A673 (cell line): ENCODE measurements around the gene NADK2. TPM values are rescaled to one million over a fixed set of nuclear protein-coding genes. Genes with fewer than 3 reads are reported as not detected.

ENCODE experiments used
- BruUV-seq: library from RNA; stranded (reverse); fragments of 400-500 nt; replicated peaks from 2 replicates; lab custom pipeline; 2021; lab: Mats Ljungman, UMichigan
- CTCF ChIA-PET: fragments of 300-600 bp; sonication (Branson Sonifier 250); formaldehyde crosslinking; loops from one replicate; lab custom pipeline; 2022; ENCODE audit warnings: antibody characterized with exemption; lab: Charles Lee
- POLR2A ChIA-PET: fragments of 300-600 bp; sonication (Branson Sonifier 250); formaldehyde crosslinking; loops from one replicate; lab custom pipeline; 2022; ENCODE audit warnings: antibody characterized with exemption; ENCODE audit not compliant: low non-redundant PET; lab: Charles Lee
- DNase-seq: peaks from one replicate; pipeline ENCODE4 v3.0.0-alpha.2; 2015; ENCODE audit warnings: low spot score
- H3K27ac ChIP-seq: fragments of 200-600 bp; sonication (generic); 2 replicates; pipeline ENCODE4 v1.5.1; 2016; ENCODE audit warnings: mixed run types, low read depth, mild to moderate bottlenecking, mixed read lengths, antibody characterized with exemption, low read length; ENCODE audit not compliant: poor library complexity, severe bottlenecking
- H3K27me3 ChIP-seq: fragments of 200-600 bp; sonication (generic); replicated peaks from 2 replicates; pipeline ENCODE4 v1.6.1; 2017; ENCODE audit warnings: mixed run types, low read depth, mild to moderate bottlenecking, mixed read lengths, antibody characterized with exemption, low read length; ENCODE audit not compliant: insufficient read depth, poor library complexity
- H3K36me3 ChIP-seq: fragments of 200-600 bp; sonication (generic); 2 replicates; pipeline ENCODE4 v1.6.1; 2016; ENCODE audit warnings: mixed run types, mild to moderate bottlenecking, mixed read lengths, antibody characterized with exemption, low read length; ENCODE audit not compliant: insufficient read depth, poor library complexity, severe bottlenecking
- H3K4me1 ChIP-seq: fragments of 200-600 bp; sonication (generic); 2 replicates; pipeline ENCODE4 v1.6.1; 2017; ENCODE audit warnings: mixed run types, mild to moderate bottlenecking, mixed read lengths, antibody characterized with exemption, low read length; ENCODE audit not compliant: insufficient read depth, poor library complexity, severe bottlenecking
- H3K4me3 ChIP-seq: fragments of 200-600 bp; sonication (generic); 2 replicates; pipeline ENCODE4 v1.5.1; 2016; ENCODE audit warnings: low read depth, mixed run types, mild to moderate bottlenecking, mixed read lengths, low read length; ENCODE audit not compliant: poor library complexity, severe bottlenecking
- H3K9me3 ChIP-seq: fragments of 200-600 bp; sonication (generic); 2 replicates; pipeline ENCODE4 v1.6.1; 2016; ENCODE audit warnings: mixed run types, low read depth, mild to moderate bottlenecking, mixed read lengths, antibody characterized with exemption, low read length; ENCODE audit not compliant: poor library complexity, severe bottlenecking
- EZH2 ChIP-seq: fragments of 200-600 bp; sonication (generic); IDR thresholded peaks from 2 replicates; pipeline ENCODE4 v1.6.1; 2017; ENCODE audit warnings: borderline replicate concordance, low read depth, mild to moderate bottlenecking, mixed read lengths, antibody characterized with exemption, low read length; ENCODE audit not compliant: poor library complexity, severe bottlenecking
- intact Hi-C: fragments of 100-400 bp; cut with micrococcal nuclease; formaldehyde crosslinking; loops from one replicate; pipeline ENCODE4 v1.10.0; 2022; ENCODE audit not compliant: unreplicated experiment
- total RNA-seq: library from RNA; stranded (reverse); gene quantifications from 2 replicates; pipeline ENCODE4 v1.2.3, GENCODE V29; 2021
- TF ChIP-seq, protein P1 (sequence below): fragments of 300-800, 200-600 bp; sonication (generic); conservative IDR thresholded peaks from 2 replicates; pipeline ENCODE4 v1.5.1; 2017; ENCODE audit warnings: low read depth, mild to moderate bottlenecking, antibody characterized with exemption, low read length, moderate library complexity, mixed read lengths

The NADK2 gene
- total RNA-seq, 1 experiment from 2014 or later = 31.6 TPM

DNA sequence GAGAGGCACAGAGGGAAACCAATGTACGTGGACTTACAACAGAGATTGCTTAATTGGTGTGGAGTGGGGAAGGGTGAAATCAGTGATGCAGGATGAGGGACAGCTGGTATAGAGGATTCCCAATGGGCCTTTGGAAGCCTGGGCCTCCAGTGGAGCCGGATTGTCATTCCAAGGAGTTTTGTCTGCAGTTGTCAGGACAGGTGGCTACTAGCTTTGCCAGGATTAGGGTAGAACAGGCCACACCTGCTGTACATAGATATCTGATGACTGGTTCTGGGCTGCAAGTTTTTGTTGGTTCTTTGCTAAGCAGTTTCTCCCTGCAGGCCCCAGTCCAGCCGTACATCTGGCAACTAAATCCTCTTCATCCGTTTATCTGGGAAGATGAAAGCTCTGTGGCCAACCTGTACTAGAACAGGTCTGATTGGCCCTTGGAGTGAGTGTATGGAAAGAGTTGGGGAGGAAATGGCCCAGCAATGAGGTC is 85.6 kb downstream of the NADK2 start:
- H3K36me3 ChIP-seq = peaks cover 69% of the 10 kb centered on the region
- TF ChIP-seq, protein P1, sequence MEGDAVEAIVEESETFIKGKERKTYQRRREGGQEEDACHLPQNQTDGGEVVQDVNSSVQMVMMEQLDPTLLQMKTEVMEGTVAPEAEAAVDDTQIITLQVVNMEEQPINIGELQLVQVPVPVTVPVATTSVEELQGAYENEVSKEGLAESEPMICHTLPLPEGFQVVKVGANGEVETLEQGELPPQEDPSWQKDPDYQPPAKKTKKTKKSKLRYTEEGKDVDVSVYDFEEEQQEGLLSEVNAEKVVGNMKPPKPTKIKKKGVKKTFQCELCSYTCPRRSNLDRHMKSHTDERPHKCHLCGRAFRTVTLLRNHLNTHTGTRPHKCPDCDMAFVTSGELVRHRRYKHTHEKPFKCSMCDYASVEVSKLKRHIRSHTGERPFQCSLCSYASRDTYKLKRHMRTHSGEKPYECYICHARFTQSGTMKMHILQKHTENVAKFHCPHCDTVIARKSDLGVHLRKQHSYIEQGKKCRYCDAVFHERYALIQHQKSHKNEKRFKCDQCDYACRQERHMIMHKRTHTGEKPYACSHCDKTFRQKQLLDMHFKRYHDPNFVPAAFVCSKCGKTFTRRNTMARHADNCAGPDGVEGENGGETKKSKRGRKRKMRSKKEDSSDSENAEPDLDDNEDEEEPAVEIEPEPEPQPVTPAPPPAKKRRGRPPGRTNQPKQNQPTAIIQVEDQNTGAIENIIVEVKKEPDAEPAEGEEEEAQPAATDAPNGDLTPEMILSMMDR = no peak
- no peak for TF ChIP-seq EZH2
- no peak for DNase-seq
- ChIA-PET CTCF (no interaction called here), POLR2A (interaction anchor here (0.6 kb wide), 1 partner anchor 77 kb away, joined by 4 read pairs; no protein-coding TSS in a partner anchor)
- H3K27ac ChIP-seq = peak overlapping the region; percentile 89
- no peak overlapping the region for H3K4me3 ChIP-seq
- H3K4me1 ChIP-seq = peaks cover 73% of the 10 kb centered on the region
- intact Hi-C loops = loop anchor here (5.0 to 10.0 kb wide), 2 partner anchors 79 to 719 kb away; partner anchors contain the start of gene NIPBL
- H3K27me3 ChIP-seq = no peaks in the 10 kb centered on the region
- BruUV-seq = no TSS peak
- no peaks in the 10 kb centered on the region for H3K9me3 ChIP-seq

DNA sequence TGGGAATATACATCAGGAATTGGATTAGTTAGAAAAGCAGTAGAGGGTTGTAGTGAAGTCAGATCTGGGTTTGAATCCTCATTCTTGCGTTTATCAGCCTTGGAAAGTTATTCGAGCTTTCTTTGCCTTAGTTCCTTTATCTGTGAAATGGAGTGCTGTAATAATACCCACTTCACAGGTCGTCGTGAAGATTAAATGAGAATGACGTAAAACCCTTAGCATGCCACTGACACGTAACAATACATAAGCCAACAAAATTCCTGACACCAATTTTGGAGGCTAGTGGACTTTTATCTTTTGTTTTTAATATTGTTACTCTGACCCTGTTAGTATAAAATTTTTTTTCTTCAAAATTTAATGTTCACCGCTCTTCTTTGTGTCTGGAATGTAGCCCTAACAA is 86.4 kb downstream of the NADK2 start:
- H3K36me3 ChIP-seq = peaks cover 60% of the 10 kb centered on the region
- POLR2A ChIA-PET = no interaction called here
- CTCF ChIA-PET = no interaction called here
- intact Hi-C loops = loop anchor here (5.0 to 10.0 kb wide), 2 partner anchors 78 to 720 kb away; partner anchors contain the start of gene NIPBL
- no peaks in the 10 kb centered on the region for H3K9me3 ChIP-seq
- H3K4me1 ChIP-seq = peaks cover 64% of the 10 kb centered on the region
- no peak for DNase-seq
- H3K4me3 ChIP-seq = no peak overlapping the region
- TF ChIP-seq, protein P1 = no peak
- no peak for TF ChIP-seq EZH2
- no TSS peak for BruUV-seq
- H3K27me3 ChIP-seq = no peaks in the 10 kb centered on the region
- peak overlapping the region; percentile 89 for H3K27ac ChIP-seq

DNA sequence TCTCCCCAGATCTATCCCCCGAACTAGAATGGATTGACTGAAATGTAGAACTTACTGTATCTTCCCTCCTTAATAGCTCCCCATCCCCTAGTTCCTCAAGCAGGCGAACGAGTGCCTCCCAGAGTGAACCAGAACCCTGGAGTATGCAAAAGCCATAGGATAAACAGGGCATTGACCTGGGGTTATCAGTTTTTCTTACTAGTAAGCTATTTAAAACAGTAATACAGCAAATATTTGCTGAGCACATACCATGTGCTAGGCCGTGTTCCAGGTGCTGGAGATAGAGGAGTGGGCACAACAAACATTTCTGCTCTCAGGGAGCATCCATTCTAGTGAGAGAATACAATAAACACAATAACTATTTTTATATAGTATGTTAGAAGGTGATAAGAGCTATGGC is 88.0 kb downstream of the NADK2 start:
- peak overlapping the region; percentile 91 for H3K4me3 ChIP-seq
- peak overlapping the region; percentile 81 for H3K27ac ChIP-seq
- ChIA-PET CTCF (no interaction called here), POLR2A (no interaction called here)
- peaks cover 45% of the 10 kb centered on the region for H3K36me3 ChIP-seq
- no peaks in the 10 kb centered on the region for H3K27me3 ChIP-seq
- H3K4me1 ChIP-seq = peaks cover 49% of the 10 kb centered on the region
- H3K9me3 ChIP-seq = no peaks in the 10 kb centered on the region
- DNase-seq = no peak
- intact Hi-C loops = loop anchor here (10.0 kb wide), 1 partner anchor 721 kb away; the partner anchor contains the start of gene NIPBL
- BruUV-seq = no TSS peak
- TF ChIP-seq, protein P1 = no peak
- no peak for TF ChIP-seq EZH2
